MM.1S (cell line): Measurements from ENCODE around the gene RIPOR3.

Source experiments
- DNase-seq: peaks from one replicate; pipeline ENCODE4 v3.0.0-alpha.2; 2015
- H2AFZ ChIP-seq: fragments of 300-600 bp; sonication (generic); 2 replicates; pipeline ENCODE4 v1.6.0; 2016; ENCODE audit warnings: antibody characterized with exemption, low read length
- H3F3A ChIP-seq: fragments of 300-600 bp; sonication (generic); 2 replicates; pipeline ENCODE4 v1.6.1; 2016; ENCODE audit warnings: mild to moderate bottlenecking, antibody characterized with exemption, low read length, moderate library complexity, mixed read lengths; ENCODE audit not compliant: insufficient read depth
- H3K27ac ChIP-seq: fragments of 300-600 bp; sonication (generic); 2 replicates; pipeline ENCODE4 v1.5.1; 2016; ENCODE audit warnings: mild to moderate bottlenecking, low read length
- H3K27me3 ChIP-seq: fragments of 300-600 bp; sonication (generic); replicated peaks from 2 replicates; pipeline ENCODE4 v1.6.0; 2016; ENCODE audit warnings: low read length; ENCODE audit not compliant: insufficient read depth
- H3K36me3 ChIP-seq: fragments of 300-600 bp; sonication (generic); replicated peaks from 2 replicates; pipeline ENCODE4 v1.6.1; 2016; ENCODE audit warnings: mild to moderate bottlenecking, low read length, mixed read lengths; ENCODE audit not compliant: insufficient read depth
- H3K4me1 ChIP-seq: fragments of 300-600 bp; sonication (generic); 2 replicates; pipeline ENCODE4 v1.6.1; 2016; ENCODE audit warnings: low read length, mixed read lengths
- H3K4me2 ChIP-seq: fragments of 300-600 bp; sonication (generic); 2 replicates; pipeline ENCODE4 v1.6.0; 2016; ENCODE audit warnings: low read depth, low read length
- H3K4me3 ChIP-seq: fragments of 300-600 bp; sonication (generic); 2 replicates; pipeline ENCODE4 v1.5.1; 2016; ENCODE audit warnings: low read length, mixed read lengths
- H3K79me2 ChIP-seq: fragments of 300-600 bp; sonication (generic); 2 replicates; pipeline ENCODE4 v1.6.1; 2016; ENCODE audit warnings: mixed run types, low read length, mixed read lengths
- H3K9ac ChIP-seq: fragments of 300-600 bp; sonication (generic); 2 replicates; pipeline ENCODE4 v1.6.1; 2016; ENCODE audit warnings: low read length, mixed read lengths
- H3K9me2 ChIP-seq: fragments of 300-600 bp; sonication (generic); replicated peaks from 2 replicates; pipeline ENCODE4 v1.6.1; 2016; ENCODE audit warnings: mild to moderate bottlenecking, low read length, mixed read lengths; ENCODE audit not compliant: insufficient read depth
- H3K9me3 ChIP-seq: fragments of 300-600 bp; sonication (generic); replicated peaks from 2 replicates; pipeline ENCODE4 v1.6.1; 2016; ENCODE audit warnings: mild to moderate bottlenecking, low read length, mixed read lengths; ENCODE audit not compliant: insufficient read depth
- H4K20me1 ChIP-seq: fragments of 300-600 bp; sonication (generic); 2 replicates; pipeline ENCODE4 v1.6.1; 2016; ENCODE audit warnings: mild to moderate bottlenecking, low read length, moderate library complexity, mixed read lengths; ENCODE audit not compliant: insufficient read depth
- CTCF ChIP-seq: fragments of 300-600 bp; sonication (generic); IDR thresholded peaks from 2 replicates; pipeline ENCODE4 v1.5.1; 2016; ENCODE audit warnings: antibody characterized with exemption, low read length, mixed read lengths
- EZH2 ChIP-seq: fragments of 300-600 bp; sonication (generic); optimal IDR thresholded peaks from 2 replicates; pipeline ENCODE3; 2017; ENCODE audit warnings: low read depth, mild to moderate bottlenecking, antibody characterized with exemption, low read length, mixed read lengths
- EZH2phosphoT487 ChIP-seq: fragments of 300-600 bp; sonication (generic); IDR thresholded peaks from 2 replicates; pipeline ENCODE4 v1.6.1; 2018; ENCODE audit warnings: antibody characterized with exemption, low read length

The RIPOR3 gene

GRCh38 chr20:50664254-50664653 is 27.1 kb downstream of the RIPOR3 start:
- Histone ChIP-seq H3K4me3 (no peak overlapping the region), H3K4me2 (no peak overlapping the region), H3K79me2 (no peaks in the 10 kb centered on the region), H3K9me3 (no peaks in the 10 kb centered on the region), H3K27me3 (no peaks in the 10 kb centered on the region), H3K9me2 (no peaks in the 10 kb centered on the region), H3K27ac (no peak overlapping the region), H2AFZ (no peak overlapping the region), H3F3A (no peaks in the 10 kb centered on the region), H3K9ac (no peak overlapping the region), H3K36me3 (no peaks in the 10 kb centered on the region), H4K20me1 (no peaks in the 10 kb centered on the region), H3K4me1 (no peaks in the 10 kb centered on the region)
- no peak for TF ChIP-seq EZH2phosphoT487
- TF ChIP-seq EZH2 = no peak
- TF ChIP-seq CTCF = no peak
- no peak for DNase-seq

GRCh38 chr20:50663095-50663821 is 28.1 kb downstream of the RIPOR3 start:
- no peak overlapping the region for H3K4me3 ChIP-seq
- no peak overlapping the region for H3K4me2 ChIP-seq
- H3K9me2 ChIP-seq = no peaks in the 10 kb centered on the region
- no peaks in the 10 kb centered on the region for H3F3A ChIP-seq
- H2AFZ ChIP-seq = no peak overlapping the region
- no peaks in the 10 kb centered on the region for H3K9me3 ChIP-seq
- H4K20me1 ChIP-seq = no peaks in the 10 kb centered on the region
- no peaks in the 10 kb centered on the region for H3K79me2 ChIP-seq
- peak; percentile 26 for DNase-seq
- no peak overlapping the region for H3K9ac ChIP-seq
- H3K27ac ChIP-seq = no peak overlapping the region
- no peaks in the 10 kb centered on the region for H3K4me1 ChIP-seq
- H3K27me3 ChIP-seq = no peaks in the 10 kb centered on the region
- no peaks in the 10 kb centered on the region for H3K36me3 ChIP-seq
- no peak for TF ChIP-seq EZH2

- H3K9ac ChIP-seq = no peak overlapping the region
- no peak overlapping the region for H2AFZ ChIP-seq
- H3K27me3 ChIP-seq = no peaks in the 10 kb centered on the region
Observed at GRCh38 chr20:50659975-50660670, 31.2 kb downstream of the RIPOR3 start.

More at GRCh38 chr20:50659975-50660670, 31.2 kb downstream of the RIPOR3 start:
- Histone ChIP-seq H3K79me2 (no peaks in the 10 kb centered on the region), H3K4me3 (no peak overlapping the region), H4K20me1 (no peaks in the 10 kb centered on the region), H3K4me2 (no peak overlapping the region), H3K9me3 (no peaks in the 10 kb centered on the region), H3K36me3 (no peaks in the 10 kb centered on the region), H3K9me2 (no peaks in the 10 kb centered on the region), H3K27ac (no peak overlapping the region), H3K4me1 (no peaks in the 10 kb centered on the region), H3F3A (no peaks in the 10 kb centered on the region)
- TF ChIP-seq EZH2 (no peak), EZH2phosphoT487 (no peak), CTCF (no peak)
- DNase-seq = no peak
